Measurements from ENCODE around the gene TM9SF2. TPM values are rescaled to one million over a fixed set of nuclear protein-coding genes. Genes with fewer than 3 reads are reported as not detected.

The TM9SF2 gene
- total RNA-seq, 2 experiments from 2014 or later = 37.2 to 38.2 TPM

- peaks cover 90% of the 10 kb centered on the region for H3K36me3 Mint-ChIP-seq (ENCODE audit: low read depth)
- Histone ChIP-seq H3K27me3 (ENCODE audit: control insufficient read depth in 1 of 2, insufficient read depth in 2 of 2, low read length in 2 of 2) (no peaks in the 10 kb centered on the region), H3K9me3 (ENCODE audit: control insufficient read depth in 1 of 2, insufficient read depth in 1 of 2, low read length in 2 of 2) (no peaks in the 10 kb centered on the region), H3K4me1 (ENCODE audit: insufficient read depth, low read length) (peaks cover 24% of the 10 kb centered on the region), H3K36me3 (ENCODE audit: insufficient read depth, low read length) (peaks cover 42% of the 10 kb centered on the region), H3K27ac (ENCODE audit: low read depth in 1 of 2, low read length in 2 of 2) (no peak overlapping the region), H3K4me3 (ENCODE audit: low read length) (no peak overlapping the region)
- TF ChIP-seq, protein P1, sequence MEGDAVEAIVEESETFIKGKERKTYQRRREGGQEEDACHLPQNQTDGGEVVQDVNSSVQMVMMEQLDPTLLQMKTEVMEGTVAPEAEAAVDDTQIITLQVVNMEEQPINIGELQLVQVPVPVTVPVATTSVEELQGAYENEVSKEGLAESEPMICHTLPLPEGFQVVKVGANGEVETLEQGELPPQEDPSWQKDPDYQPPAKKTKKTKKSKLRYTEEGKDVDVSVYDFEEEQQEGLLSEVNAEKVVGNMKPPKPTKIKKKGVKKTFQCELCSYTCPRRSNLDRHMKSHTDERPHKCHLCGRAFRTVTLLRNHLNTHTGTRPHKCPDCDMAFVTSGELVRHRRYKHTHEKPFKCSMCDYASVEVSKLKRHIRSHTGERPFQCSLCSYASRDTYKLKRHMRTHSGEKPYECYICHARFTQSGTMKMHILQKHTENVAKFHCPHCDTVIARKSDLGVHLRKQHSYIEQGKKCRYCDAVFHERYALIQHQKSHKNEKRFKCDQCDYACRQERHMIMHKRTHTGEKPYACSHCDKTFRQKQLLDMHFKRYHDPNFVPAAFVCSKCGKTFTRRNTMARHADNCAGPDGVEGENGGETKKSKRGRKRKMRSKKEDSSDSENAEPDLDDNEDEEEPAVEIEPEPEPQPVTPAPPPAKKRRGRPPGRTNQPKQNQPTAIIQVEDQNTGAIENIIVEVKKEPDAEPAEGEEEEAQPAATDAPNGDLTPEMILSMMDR (IDR thresholded peaks at IDR 0.05) = peak; percentile 63
- intact Hi-C loops (cut with DNase I, micrococcal nuclease) = loop anchor here in 1 of 2 experiments (5.0 to 10.0 kb wide), 2 partner anchors 84 to 986 kb away; no protein-coding TSS in a partner anchor
- peaks cover 62% of the 10 kb centered on the region for H3K4me1 Mint-ChIP-seq (ENCODE audit: low read depth)
- H3K27me3 Mint-ChIP-seq = no peaks in the 10 kb centered on the region
- CTCF ChIA-PET = interaction anchor here (0.8 to 1.7 kb wide), 4 partner anchors 14 to 986 kb away, joined by 3 to 4 read pairs (median 3); no protein-coding TSS in a partner anchor
- H3K4me3 Mint-ChIP-seq = no peak overlapping the region
- POLR2A ChIA-PET = interaction anchor here (1.1 to 2.2 kb wide), 6 partner anchors 11 to 967 kb away, joined by 3 to 8 read pairs (median 5); no protein-coding TSS in a partner anchor
- peak; percentile 74 for ATAC-seq (ENCODE audit: poor library complexity)
- no peak overlapping the region for H3K27ac Mint-ChIP-seq
- peak in 12 of 14 experiments; percentile 10 to 68 (median 30) for DNase-seq
- no peaks in the 10 kb centered on the region for H3K9me3 Mint-ChIP-seq
Observed at GRCh38 chr13:99528547-99528946, 27.3 kb downstream of the TM9SF2 start.

- no peak overlapping the region for H3K4me3 ChIP-seq (ENCODE audit: low read length)
- H3K4me1 ChIP-seq (ENCODE audit: insufficient read depth, low read length) = peaks cover 4% of the 10 kb centered on the region
- intact Hi-C loops (cut with DNase I, micrococcal nuclease) = no loop called here
- H3K9me3 Mint-ChIP-seq = no peaks in the 10 kb centered on the region
- H3K4me1 Mint-ChIP-seq (ENCODE audit: low read depth) = peaks cover 31% of the 10 kb centered on the region
- no peaks in the 10 kb centered on the region for H3K27me3 Mint-ChIP-seq
- ATAC-seq (ENCODE audit: poor library complexity) (no peak), DNase-seq (no peak)
- H3K4me3 Mint-ChIP-seq = no peak overlapping the region
- no peaks in the 10 kb centered on the region for H3K27me3 ChIP-seq (ENCODE audit: control insufficient read depth in 1 of 2, insufficient read depth in 2 of 2, low read length in 2 of 2)
- ChIA-PET CTCF (no interaction called here), POLR2A (interaction anchor here (1.0 kb wide), 1 partner anchor 23 kb away, joined by 3 read pairs; no protein-coding TSS in a partner anchor)
- TF ChIP-seq, protein P1 (IDR thresholded peaks at IDR 0.05) = no peak
- H3K27ac Mint-ChIP-seq = no peak overlapping the region
- H3K9me3 ChIP-seq (ENCODE audit: control insufficient read depth in 1 of 2, insufficient read depth in 1 of 2, low read length in 2 of 2) = no peaks in the 10 kb centered on the region
- H3K27ac ChIP-seq (ENCODE audit: low read depth in 1 of 2, low read length in 2 of 2) = no peak overlapping the region
- H3K36me3 ChIP-seq (ENCODE audit: insufficient read depth, low read length) = peaks cover 44% of the 10 kb centered on the region
- H3K36me3 Mint-ChIP-seq (ENCODE audit: low read depth) = peaks cover 82% of the 10 kb centered on the region
Observed at GRCh38 chr13:99536023-99536422, 34.8 kb downstream of the TM9SF2 start.

- intact Hi-C loops (cut with DNase I, micrococcal nuclease) = no loop called here
- Mint-ChIP-seq H3K4me3 (peak overlapping the region; percentile 73), H3K27ac (peak overlapping the region; percentile 27), H3K36me3 (ENCODE audit: low read depth) (peaks cover 89% of the 10 kb centered on the region), H3K27me3 (no peaks in the 10 kb centered on the region), H3K9me3 (no peaks in the 10 kb centered on the region), H3K4me1 (ENCODE audit: low read depth) (peaks cover 44% of the 10 kb centered on the region)
- Histone ChIP-seq H3K27ac (ENCODE audit: low read depth in 1 of 2, low read length in 2 of 2) (no peak overlapping the region), H3K27me3 (ENCODE audit: control insufficient read depth in 1 of 2, insufficient read depth in 2 of 2, low read length in 2 of 2) (no peaks in the 10 kb centered on the region), H3K36me3 (ENCODE audit: insufficient read depth, low read length) (peaks cover 66% of the 10 kb centered on the region), H3K9me3 (ENCODE audit: control insufficient read depth in 1 of 2, insufficient read depth in 1 of 2, low read length in 2 of 2) (no peaks in the 10 kb centered on the region), H3K4me3 (ENCODE audit: low read length) (no peak overlapping the region), H3K4me1 (ENCODE audit: insufficient read depth, low read length) (peaks cover 26% of the 10 kb centered on the region)
- TF ChIP-seq, protein P1 (IDR thresholded peaks at IDR 0.05) = no peak
- POLR2A ChIA-PET = no interaction called here
- CTCF ChIA-PET = interaction anchor here (0.7 kb wide), 2 partner anchors 199 to 1958 kb away, joined by 4 read pairs; no protein-coding TSS in a partner anchor
- ATAC-seq (ENCODE audit: poor library complexity) (no peak), DNase-seq (no peak)
Observed at GRCh38 chr13:99540530-99540929, 39.3 kb downstream of the TM9SF2 start.

Data from CD4-positive, alpha-beta T cell (primary cell).